Measurements from ENCODE around the gene OR4D9.

DNA sequence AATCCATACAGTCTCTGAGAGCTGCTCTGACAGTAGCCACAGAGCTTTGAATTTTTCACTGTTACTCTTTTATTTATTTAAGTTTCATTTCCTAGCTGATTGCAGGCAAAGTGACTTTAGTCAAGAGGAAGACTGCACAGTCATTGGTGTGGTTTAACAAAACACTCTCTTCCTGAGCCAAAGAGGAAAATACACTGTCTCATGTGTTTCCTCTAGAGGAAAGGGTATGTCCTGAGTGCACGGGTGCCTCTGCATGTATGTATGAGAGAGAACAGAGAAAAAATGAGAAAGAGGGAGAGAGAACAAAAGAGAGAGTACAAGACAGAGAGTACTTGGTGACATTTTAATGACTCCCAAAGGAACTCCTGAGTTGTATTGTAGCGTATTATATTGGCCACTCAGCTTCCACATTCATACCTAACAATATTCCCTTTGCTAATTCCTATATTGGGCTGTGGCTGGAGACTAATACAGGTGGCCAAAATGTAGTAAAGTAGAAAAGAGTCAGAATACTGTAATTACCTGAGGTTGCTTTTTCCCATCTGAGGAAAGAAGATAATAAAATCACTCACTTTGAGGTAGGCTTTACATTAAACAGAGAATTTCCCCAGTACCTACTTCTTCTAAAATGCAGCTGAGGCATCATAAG lies at the start of gene OR4D9:
- TF ChIP-seq, protein P1, sequence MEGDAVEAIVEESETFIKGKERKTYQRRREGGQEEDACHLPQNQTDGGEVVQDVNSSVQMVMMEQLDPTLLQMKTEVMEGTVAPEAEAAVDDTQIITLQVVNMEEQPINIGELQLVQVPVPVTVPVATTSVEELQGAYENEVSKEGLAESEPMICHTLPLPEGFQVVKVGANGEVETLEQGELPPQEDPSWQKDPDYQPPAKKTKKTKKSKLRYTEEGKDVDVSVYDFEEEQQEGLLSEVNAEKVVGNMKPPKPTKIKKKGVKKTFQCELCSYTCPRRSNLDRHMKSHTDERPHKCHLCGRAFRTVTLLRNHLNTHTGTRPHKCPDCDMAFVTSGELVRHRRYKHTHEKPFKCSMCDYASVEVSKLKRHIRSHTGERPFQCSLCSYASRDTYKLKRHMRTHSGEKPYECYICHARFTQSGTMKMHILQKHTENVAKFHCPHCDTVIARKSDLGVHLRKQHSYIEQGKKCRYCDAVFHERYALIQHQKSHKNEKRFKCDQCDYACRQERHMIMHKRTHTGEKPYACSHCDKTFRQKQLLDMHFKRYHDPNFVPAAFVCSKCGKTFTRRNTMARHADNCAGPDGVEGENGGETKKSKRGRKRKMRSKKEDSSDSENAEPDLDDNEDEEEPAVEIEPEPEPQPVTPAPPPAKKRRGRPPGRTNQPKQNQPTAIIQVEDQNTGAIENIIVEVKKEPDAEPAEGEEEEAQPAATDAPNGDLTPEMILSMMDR (IDR thresholded peaks at IDR 0.05): no peak
- no peak for TF ChIP-seq POLR2A (IDR thresholded peaks at IDR 0.05)
